GM12801 (cell line): ENCODE data around the gene ZNF197.

ENCODE experiments used
- TF ChIP-seq, protein P1 (sequence below): IDR thresholded peaks from one replicate; pipeline ENCODE4 v1.5.1; 2011; ENCODE audit warnings: control low read depth; ENCODE audit not compliant: insufficient read length; ENCODE audit errors: extremely low read depth

The ZNF197 gene

GRCh38 chr3:44678480-44679116 lies 53.8 kb downstream of the ZNF197 start:
- TF ChIP-seq, protein P1, sequence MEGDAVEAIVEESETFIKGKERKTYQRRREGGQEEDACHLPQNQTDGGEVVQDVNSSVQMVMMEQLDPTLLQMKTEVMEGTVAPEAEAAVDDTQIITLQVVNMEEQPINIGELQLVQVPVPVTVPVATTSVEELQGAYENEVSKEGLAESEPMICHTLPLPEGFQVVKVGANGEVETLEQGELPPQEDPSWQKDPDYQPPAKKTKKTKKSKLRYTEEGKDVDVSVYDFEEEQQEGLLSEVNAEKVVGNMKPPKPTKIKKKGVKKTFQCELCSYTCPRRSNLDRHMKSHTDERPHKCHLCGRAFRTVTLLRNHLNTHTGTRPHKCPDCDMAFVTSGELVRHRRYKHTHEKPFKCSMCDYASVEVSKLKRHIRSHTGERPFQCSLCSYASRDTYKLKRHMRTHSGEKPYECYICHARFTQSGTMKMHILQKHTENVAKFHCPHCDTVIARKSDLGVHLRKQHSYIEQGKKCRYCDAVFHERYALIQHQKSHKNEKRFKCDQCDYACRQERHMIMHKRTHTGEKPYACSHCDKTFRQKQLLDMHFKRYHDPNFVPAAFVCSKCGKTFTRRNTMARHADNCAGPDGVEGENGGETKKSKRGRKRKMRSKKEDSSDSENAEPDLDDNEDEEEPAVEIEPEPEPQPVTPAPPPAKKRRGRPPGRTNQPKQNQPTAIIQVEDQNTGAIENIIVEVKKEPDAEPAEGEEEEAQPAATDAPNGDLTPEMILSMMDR: no peak

- TF ChIP-seq, protein P1: no peak
These were observed 56.2 kb downstream of the ZNF197 start for GRCh38 chr3:44680921-44681455.

DNA sequence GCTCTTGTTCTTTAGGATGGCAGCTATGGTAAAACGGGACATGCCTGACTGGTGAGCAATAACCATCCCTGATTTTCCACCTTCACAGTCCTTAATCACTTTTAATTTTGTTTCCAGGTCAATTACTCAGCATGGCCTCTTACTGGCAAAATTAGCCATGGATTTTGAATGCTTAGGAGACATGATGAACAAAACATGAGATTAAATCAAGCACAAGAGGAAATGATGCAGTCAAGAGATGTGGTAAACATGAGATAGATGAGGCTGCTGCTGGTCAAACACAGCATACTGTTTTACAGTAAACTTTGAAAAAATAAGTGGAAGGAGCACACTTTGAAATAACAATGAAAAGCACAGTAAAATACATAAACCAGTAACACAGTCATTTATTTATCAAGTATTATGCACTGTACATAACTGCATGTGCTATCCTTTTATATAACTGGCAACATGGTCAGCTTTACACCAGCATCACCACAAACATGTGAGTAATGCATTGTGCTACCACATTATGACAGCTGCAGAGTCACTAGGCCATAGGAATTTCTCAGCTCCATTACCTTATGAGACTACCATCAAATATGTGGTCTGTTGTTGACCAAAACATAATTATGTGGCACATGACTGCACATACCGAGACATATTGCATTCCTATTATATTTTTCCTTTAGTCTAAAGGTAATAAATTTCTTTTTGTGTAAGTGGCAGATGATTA lies 57.5 kb downstream of the ZNF197 start:
- TF ChIP-seq, protein P1: no peak

GRCh38 chr3:44685128-44685800 lies 60.4 kb downstream of the ZNF197 start:
- TF ChIP-seq, protein P1: no peak

DNA sequence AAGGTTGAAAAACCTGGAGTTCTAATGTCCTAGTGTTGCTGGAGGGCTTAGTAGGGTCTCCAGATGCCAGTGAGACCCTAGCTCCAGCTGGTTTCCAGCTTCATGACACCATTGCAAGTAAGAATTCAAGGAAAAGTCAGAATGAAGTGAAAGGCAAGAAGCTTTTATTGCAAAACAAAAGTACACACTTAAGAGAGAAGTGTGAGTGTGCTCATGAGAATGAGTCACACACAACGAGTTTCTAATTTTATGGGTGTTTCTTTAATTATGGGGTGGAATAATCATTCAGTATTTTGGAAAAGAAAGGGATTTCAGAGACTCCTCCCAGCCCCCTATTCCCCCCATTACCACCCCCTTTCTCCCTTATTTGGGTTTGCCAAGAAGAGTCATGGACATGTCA lies 63.1 kb downstream of the ZNF197 start:
- TF ChIP-seq, protein P1: no peak
